ENCODE results near the gene FBXO31. TPM values are rescaled to one million over a fixed set of nuclear protein-coding genes. Genes with fewer than 3 reads are reported as not detected.

FBXO31 gene
- total and polyA plus RNA-seq, 12 donors, result 19.2 to 106 (median 65.9) TPM

DNA sequence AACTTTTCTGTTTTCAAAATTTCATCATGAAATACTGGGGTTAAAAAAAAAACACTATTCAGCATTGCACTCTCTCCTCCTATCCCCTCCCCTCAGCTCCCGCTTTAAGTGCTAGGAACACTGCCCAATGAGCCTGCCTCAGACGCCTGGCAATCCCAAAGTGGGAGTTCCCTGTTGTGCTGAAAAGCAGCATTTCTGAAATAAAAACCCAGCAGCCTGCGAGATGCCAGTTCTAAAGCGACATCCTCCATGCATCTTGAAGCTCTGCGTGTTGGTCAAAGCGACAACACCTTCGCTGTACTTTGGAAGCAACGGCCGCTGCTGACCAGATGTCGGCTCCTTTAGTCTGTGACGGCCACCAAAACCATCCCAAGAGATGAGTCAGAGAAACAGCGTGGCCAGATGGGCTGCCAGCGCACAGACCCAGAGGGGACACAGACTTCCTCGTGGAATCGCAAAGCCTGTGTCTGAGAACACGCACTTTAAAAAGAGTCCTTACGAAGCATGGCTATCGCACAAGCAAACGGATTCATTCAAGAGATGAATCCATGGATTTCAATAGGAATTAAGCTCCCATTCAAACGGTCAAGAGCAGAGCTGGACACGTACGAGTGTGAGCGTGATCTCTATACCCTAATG, 32.8 kb downstream of the FBXO31 start:
- no peaks in the 10 kb centered on the region for H3K4me1 ChIP-seq (replicated peaks in 1 of 2)
- H3K27ac ChIP-seq, result peak overlapping the region in 1 of 5 donors; percentile 54
- 58 to 75% (median 69%) methylated on average over 14 to 23 of the region's 23 CpGs for WGBS, 4 donors
- DNase-seq, result peak in 5 of 7 donors; percentile 41 to 84 (median 55)
- H3K9me3 ChIP-seq (replicated peaks in 1 of 3), result no peaks in the 10 kb centered on the region
- TF ChIP-seq POLR2A (IDR thresholded peaks at IDR 0.05), result peak in 1 of 2 donors; percentile 9
- TF ChIP-seq, protein P1, sequence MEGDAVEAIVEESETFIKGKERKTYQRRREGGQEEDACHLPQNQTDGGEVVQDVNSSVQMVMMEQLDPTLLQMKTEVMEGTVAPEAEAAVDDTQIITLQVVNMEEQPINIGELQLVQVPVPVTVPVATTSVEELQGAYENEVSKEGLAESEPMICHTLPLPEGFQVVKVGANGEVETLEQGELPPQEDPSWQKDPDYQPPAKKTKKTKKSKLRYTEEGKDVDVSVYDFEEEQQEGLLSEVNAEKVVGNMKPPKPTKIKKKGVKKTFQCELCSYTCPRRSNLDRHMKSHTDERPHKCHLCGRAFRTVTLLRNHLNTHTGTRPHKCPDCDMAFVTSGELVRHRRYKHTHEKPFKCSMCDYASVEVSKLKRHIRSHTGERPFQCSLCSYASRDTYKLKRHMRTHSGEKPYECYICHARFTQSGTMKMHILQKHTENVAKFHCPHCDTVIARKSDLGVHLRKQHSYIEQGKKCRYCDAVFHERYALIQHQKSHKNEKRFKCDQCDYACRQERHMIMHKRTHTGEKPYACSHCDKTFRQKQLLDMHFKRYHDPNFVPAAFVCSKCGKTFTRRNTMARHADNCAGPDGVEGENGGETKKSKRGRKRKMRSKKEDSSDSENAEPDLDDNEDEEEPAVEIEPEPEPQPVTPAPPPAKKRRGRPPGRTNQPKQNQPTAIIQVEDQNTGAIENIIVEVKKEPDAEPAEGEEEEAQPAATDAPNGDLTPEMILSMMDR (IDR thresholded peaks at IDR 0.05), result no peak
- peaks cover 0 to 12% of the 10 kb centered on the region in 2 donors for H3K36me3 ChIP-seq (replicated peaks in 1 of 2)
- intact Hi-C loops (cut with DNase I), result no loop called here
- H3K27me3 ChIP-seq, result no peaks in the 10 kb centered on the region
- no peak overlapping the region for H3K4me3 ChIP-seq

DNA sequence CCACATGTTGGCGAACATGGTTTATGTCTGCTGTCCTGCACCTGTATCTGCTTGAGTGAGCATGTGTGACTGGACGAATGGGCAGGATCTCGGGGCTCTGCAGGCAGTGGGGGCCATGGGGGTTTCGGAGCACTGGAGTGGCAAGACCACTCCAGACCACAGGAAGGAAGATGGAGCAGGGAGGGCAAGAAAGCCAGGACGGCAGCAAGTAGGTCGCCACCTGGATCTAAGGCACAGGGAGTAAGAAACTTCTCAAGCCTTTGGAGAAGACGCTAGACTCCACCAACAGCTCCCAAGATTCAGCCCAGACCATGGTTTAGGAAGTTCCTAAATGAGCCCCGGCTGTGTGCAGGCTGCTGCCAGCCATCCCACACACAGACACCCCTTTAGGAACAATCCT, 33.5 kb downstream of the FBXO31 start:
- DNase-seq, result no peak
- no peak overlapping the region for H3K4me3 ChIP-seq
- WGBS, 4 donors, result 84 to 90% (median 89%) methylated on average over 6 to 8 of the region's 8 CpGs
- H3K4me1 ChIP-seq (replicated peaks in 1 of 2), result no peaks in the 10 kb centered on the region
- no peaks in the 10 kb centered on the region for H3K27me3 ChIP-seq
- H3K27ac ChIP-seq, result no peak overlapping the region
- intact Hi-C loops (cut with DNase I), result no loop called here
- TF ChIP-seq POLR2A (IDR thresholded peaks at IDR 0.05), result no peak
- TF ChIP-seq, protein P1 (IDR thresholded peaks at IDR 0.05), result no peak
- peaks cover 0 to 15% of the 10 kb centered on the region in 2 donors for H3K36me3 ChIP-seq (replicated peaks in 1 of 2)
- no peaks in the 10 kb centered on the region for H3K9me3 ChIP-seq (replicated peaks in 1 of 3)

DNA sequence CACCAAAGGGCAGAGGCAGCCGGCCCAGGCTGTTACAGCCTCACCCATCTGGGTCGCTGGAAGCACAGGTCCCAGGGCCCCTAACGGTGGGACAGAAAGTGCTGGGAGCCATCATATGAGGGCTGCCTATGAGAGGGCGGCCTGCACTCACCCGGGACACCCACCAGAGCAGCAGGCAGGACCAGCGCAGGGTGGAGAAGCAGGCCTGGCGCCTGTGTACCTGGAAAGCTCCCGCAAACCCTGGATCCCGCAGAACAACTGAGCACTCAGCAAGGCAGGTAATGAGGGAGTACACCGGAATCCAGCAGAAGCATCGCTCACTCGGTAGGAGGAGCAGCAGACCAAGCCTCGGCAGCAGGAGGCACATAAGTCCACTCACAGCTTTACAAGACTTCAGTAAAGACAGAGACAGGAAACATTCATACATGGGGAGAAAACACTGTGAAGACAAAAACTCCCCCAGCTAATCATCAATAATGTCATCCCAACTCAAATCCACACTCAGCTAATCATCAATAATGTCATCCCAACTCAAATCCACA, 34.9 kb downstream of the FBXO31 start:
- no peaks in the 10 kb centered on the region for H3K4me1 ChIP-seq (replicated peaks in 1 of 2)
- no peaks in the 10 kb centered on the region for H3K27me3 ChIP-seq
- DNase-seq, result no peak
- TF ChIP-seq POLR2A (IDR thresholded peaks at IDR 0.05), result no peak
- no peak overlapping the region for H3K27ac ChIP-seq
- H3K4me3 ChIP-seq, result no peak overlapping the region
- peaks cover 0 to 21% of the 10 kb centered on the region in 2 donors for H3K36me3 ChIP-seq (replicated peaks in 1 of 2)
- intact Hi-C loops (cut with DNase I), result no loop called here
- 89 to 94% (median 91%) methylated on average over 9 to 13 of the region's 13 CpGs for WGBS, 4 donors
- H3K9me3 ChIP-seq (replicated peaks in 1 of 3), result no peaks in the 10 kb centered on the region

DNA sequence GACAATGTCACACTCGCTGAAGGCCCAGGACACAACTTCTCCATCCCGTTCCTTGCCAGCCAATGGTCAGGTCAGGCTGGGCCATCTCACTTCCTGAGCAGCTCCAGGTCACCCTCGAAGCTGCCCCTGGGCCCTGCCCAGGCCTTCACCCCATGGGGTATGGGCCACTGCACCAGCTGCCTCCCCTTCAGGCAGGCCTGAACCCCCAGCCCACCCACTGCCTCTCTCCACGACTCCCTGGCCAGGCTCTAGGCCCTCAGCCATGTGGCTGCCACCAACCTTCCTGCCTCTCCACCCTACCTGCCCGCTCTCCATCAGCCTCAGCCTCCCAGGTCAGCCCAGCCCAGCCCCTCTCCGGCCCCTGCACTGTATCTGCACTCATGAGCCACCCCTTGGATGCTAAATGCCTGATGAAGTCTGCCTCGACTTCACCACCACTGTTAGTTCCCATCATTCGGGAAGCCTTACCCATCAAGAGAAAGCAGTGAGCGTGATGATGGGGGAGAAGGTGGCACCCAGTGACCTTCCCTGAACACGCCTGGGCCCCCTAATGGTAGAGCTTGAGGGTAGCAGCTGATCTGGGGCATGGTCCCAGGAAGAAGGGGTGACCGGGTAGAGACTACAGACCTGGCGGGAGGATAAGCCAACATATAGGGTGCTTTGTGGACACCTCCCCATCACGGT, 35.5 kb downstream of the FBXO31 start:
- Histone ChIP-seq H3K9me3 (replicated peaks in 1 of 3) (no peaks in the 10 kb centered on the region), H3K4me3 (no peak overlapping the region), H3K27me3 (no peaks in the 10 kb centered on the region), H3K4me1 (replicated peaks in 1 of 2) (no peaks in the 10 kb centered on the region), H3K27ac (no peak overlapping the region), H3K36me3 (replicated peaks in 1 of 2) (peaks cover 0 to 27% of the 10 kb centered on the region in 2 donors)
- 89 to 95% (median 91%) methylated on average over 12 to 13 of the region's 13 CpGs for WGBS, 4 donors
- intact Hi-C loops (cut with DNase I), result no loop called here
- no peak for DNase-seq
- no peak for TF ChIP-seq POLR2A (IDR thresholded peaks at IDR 0.05)
- TF ChIP-seq, protein P1 (IDR thresholded peaks at IDR 0.05), result no peak

Data from adrenal gland (tissue), 12 donors.